DMS79 treated with DMSO at 0.1 percent for 48 hours (cell line): Measurements from ENCODE around the gene ERBB4.
"Not testable (repeated sequence)": the region's sequence is repeated elsewhere in the genome, so short reads cannot be mapped to it uniquely, and the experiment has no call there.

Experiments used
- DNase-seq: peaks from one replicate; lab custom pipeline; 2025; lab: John Stamatoyannopoulos, UW

ERBB4 gene

DNA sequence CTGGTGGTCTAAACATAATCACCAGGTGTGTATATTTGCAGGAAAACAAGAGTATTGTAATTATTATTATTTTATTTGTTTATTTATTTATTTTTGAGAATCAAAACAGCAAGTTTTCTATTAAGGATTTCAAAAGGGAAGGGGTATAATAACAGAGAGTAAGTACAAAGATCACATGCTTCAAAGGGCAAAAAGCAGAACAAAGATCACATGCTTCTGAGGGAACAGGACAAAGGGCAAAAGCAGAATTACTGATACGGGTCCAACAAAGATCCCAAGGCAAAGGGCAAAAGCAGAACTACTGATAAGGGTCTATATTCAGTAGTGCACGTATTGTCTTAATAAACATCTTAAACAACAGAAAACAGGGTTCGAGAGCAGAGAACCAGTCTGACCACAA, 528.3 kb downstream of the ERBB4 start:
- not testable (repeated sequence) for DNase-seq

- no peak for DNase-seq
Measured at GRCh38 chr2:212007972-212008371, 530.6 kb downstream of the ERBB4 start.

DNA sequence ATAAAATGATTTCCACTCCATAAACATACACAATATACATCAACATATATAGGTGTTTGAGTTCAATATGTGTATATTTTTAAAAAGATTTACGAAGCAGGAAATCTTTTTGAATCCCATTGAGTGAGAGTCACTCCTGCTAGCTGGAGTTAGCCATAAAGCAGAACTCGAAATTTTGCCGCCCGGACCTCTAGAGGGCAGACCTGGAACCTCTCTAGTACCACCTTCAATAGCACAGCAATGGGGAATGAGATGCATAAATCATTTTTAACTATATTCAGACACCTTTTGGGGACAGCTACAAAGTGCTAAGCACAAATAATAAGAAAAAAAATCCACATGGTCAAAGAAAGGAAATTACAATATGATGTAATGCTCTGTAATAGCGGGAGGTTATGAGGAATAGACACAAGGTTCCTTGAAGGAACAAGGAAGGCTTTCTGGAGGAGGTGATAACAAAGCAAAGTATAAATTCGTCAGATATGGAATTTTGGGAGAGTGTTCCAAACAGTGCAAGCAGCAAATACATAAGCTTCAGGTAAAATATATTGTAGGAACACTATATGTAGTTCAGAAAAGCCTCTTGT, 533.4 kb downstream of the ERBB4 start:
- no peak for DNase-seq

- no peak for DNase-seq
Measured at GRCh38 chr2:212001325-212001724, 537.3 kb downstream of the ERBB4 start.

DNA sequence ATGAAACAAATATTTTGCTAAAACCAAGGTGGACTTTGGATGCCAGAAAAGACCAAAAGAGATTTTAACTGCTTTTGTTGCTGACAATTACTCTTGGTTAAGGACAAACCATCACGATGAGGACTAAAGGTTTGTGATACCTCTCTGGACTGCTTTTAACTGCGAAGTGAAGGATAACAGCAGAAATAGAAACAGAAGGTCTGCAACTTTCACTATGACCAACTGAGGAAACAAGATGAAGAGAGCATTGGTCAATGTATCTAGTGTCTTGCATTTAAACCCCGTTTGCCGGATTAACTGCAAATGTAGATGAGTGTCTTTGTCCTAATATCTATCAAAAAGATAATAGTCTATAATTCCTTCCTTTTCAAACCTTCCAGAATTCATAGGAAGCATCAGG, 541.7 kb downstream of the ERBB4 start:
- DNase-seq = no peak

- DNase-seq = no peak
Measured at GRCh38 chr2:211994806-211995205, 543.8 kb downstream of the ERBB4 start.

GRCh38 chr2:211990335-211990734, 548.3 kb downstream of the ERBB4 start:
- DNase-seq = no peak

- no peak for DNase-seq
Measured at GRCh38 chr2:211986313-211986712, 552.3 kb downstream of the ERBB4 start.

DNA sequence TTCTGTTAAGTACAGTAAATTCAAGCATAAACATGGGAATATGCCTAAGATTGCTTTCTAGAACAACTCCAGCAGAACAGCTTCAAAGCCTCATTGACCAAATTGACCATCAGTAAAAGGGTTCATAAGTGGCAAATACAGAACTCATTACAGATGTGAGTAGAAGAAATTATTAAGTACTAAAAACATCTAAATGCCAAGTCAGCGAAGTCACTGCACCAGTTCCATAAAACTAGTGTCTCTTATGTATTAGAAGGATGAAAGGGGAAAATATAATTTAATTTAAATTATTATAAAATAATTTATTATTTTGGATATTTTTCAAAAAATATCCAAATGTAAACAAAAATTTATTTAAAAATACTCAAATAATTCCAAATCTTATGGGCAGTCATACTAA, 553.2 kb downstream of the ERBB4 start:
- DNase-seq = no peak

GRCh38 chr2:211982162-211982561, 556.4 kb downstream of the ERBB4 start:
- DNase-seq = no peak

GRCh38 chr2:211981451-211981850, 557.2 kb downstream of the ERBB4 start:
- DNase-seq = no peak

DNA sequence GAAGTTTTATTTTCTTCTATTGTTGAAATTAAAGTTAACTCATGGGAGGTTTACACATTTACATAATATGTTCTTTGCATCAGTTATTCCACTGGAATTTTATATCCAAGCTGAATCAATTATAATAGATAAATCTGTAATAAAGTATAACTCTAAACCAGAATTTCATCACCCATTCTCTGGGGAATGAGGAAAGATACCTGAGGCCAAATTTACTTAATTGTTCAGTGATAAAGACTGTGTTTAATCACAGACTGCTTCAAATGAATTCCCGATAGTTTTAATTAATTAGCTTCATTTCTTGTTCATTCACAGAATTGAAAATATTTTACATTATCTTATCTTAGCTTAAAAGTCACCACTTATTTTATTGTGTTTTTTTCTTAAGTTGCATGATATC, 562.5 kb downstream of the ERBB4 start:
- no peak for DNase-seq

DNA sequence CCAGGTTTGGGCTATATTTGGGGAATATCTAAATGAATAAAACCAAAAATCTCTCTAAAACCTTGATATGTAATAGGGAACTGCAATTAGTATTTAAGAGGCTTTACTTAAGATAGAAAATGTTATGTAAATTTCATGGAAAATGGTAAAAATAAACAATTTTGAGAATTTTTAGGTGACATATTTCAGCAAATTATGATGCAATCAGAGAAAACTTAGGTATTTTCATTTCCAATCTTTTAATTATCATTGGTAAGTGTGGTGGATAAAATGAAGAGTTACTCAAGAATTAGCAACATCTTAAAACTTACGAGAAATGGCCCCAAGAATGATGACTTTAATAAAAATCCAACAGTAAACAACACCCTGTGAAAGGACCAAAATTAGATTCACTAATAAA, 571.4 kb downstream of the ERBB4 start:
- no peak for DNase-seq

DNA sequence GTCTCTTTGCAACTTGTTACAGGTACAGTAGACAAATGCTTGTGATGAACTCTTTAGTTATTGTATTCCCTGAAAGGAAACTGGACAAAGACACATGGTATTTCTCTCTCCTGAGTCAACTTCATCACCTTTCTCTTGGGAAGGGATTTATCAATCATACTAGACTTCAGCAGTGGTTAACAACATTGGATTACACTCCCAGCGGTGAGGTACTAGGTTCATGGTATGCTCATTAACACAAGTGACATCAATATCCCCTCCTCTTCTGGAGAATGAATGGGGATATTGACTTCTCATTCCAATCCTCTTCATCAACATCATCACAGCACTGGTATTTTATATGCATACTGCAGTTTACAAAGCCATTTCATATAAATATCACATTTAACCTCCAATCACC, 574.6 kb downstream of the ERBB4 start:
- DNase-seq = no peak

GRCh38 chr2:211957799-211958198, 580.8 kb downstream of the ERBB4 start:
- no peak for DNase-seq

DNA sequence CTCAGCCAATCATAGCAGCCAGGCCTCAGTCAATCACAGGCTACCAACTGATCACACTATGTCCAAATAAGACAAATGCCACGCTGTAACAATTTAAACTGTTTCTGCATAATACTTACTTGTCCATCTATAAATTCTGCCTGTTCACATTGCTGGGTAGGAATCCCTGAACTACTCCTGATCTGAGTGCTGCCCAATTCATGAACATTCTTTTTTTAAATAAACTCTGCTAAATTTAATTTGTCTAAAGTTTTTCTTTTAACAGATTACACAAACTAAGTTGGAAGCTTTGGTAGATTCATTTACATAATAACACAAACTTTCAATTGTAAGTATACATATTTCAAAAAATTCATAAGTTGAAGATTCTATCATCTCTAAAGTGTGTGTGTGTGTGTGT, 583.0 kb downstream of the ERBB4 start:
- DNase-seq = no peak

- no peak for DNase-seq
Measured at GRCh38 chr2:211948932-211949331, 589.7 kb downstream of the ERBB4 start.

DNA sequence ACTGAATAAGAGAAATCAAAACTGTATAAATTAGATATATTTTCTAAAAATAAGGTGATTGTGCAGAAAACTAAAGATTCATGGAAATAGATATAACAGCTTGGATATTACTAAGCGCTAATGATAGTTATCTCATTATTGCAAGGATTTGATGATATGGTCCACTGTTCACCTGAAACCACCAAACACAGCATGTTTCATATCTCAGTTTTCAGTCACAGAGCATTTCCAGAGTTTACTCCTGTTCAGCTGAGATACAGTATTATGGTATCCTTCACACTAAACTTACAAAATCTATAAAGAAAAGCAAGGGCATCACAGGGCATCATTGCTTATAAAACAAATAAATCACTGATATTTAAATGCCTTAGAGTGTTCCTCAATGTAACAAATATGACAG, 591.6 kb downstream of the ERBB4 start:
- DNase-seq = no peak

GRCh38 chr2:211944572-211944971, 594.0 kb downstream of the ERBB4 start:
- DNase-seq = no peak

DNA sequence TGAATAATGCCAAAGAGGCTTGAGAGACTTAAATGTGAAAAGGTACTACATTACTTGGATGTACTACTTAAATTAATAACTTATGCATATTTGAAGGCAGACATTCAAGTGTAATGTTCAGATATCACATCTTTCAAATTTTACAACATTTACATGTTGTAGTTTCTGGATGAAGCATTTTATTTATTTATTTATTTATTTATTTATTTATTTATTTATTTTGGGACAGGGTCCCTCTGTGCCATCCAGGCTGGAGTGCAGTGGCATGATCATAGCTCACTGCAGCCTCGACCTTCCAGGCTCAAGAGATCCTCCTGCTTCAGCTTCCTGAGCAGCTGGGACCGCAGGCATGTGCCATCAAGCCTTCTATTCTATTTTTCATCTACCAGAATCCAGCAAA, 596.4 kb downstream of the ERBB4 start:
- no peak for DNase-seq

DNA sequence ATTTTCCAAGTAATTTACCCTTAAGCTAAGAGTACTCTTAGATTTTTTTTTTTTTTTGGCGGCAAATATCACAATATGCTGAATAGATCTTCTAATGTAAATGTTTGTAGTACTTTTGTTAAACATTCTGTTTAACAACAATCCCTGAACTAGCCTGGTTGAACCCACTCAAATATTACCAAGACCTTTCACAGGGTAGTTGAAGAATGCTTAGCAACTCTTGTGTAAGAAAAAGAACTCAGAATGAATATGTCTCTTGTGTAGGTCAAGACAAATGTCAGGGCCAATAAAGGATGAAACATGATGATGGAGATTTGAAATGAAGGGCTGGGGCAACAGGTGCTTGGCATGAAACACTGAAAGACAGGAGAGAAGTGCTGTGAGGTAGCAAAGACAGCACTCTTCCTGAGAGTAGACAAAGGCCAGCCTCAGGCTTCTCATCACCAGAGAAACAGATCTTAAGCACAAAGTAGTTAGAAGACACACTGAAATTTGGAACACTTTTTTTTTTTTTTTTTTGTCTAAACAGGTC, 597.3 kb downstream of the ERBB4 start:
- no peak for DNase-seq

DNA sequence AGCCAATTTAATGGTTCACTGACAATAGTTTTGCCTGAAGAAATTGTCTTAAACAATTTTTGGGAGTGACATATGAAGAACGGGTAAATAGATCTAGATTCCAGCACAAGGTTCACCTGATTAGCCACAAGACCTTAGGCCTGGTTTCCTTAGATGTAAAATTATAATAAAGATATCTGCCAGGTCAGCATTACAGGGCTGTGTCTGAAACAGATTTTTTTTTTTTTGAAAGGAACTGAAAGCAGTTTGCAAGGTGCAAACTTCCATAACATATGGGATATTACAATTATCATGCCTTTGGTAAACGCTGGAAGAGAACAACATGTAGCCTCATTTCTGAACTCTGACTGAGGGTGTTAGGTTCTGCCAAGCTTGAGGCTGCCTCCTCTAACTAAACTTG, 599.4 kb downstream of the ERBB4 start:
- no peak for DNase-seq

- DNase-seq = no peak
Measured at GRCh38 chr2:211934811-211935210, 603.8 kb downstream of the ERBB4 start.

- DNase-seq = no peak
Measured at GRCh38 chr2:211931314-211931713, 607.3 kb downstream of the ERBB4 start.

DNA sequence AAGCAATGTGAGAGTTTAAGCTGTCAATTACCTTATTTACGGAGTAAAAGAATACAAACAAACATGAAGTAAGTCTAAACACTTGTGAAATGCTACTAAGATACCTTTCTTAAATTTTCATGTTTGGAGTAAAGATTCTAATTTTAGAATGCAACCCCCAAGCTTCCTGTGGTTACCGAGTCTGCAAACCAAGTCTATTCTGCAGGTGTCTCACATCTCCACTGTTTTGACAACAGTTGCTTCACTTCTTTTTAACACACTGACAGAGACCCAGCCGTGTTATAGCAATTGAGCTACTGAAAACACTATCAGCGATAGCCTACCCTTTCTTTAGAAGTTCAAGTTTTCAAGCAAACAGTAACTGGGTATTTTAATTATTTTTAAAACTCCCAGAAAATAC, 608.3 kb downstream of the ERBB4 start:
- no peak for DNase-seq
